Thoracic aorta (tissue), 2 donors: ENCODE data around the gene GADL1. TPM values are rescaled to one million over a fixed set of nuclear protein-coding genes. Genes with fewer than 3 reads are reported as not detected.

Experiments
- ATAC-seq: fragments of 150-250 bp; one replicate; pipeline ENCODE4 v1.8.0; 2017; ENCODE audit warnings: low read depth; ENCODE audit not compliant: insufficient number of reproducible peaks, low FRiP score
- DNase-seq: peaks from one replicate; pipeline ENCODE4 v3.0.0-alpha.2; 2020; ENCODE audit warnings: low spot score
- H3K27ac ChIP-seq, 2 donors: fragments of 200-600 bp; sonication (generic); 1 replicate in 1 of 2; 2 replicates in 1 of 2; pipeline ENCODE4 v1.5.1; 2016; ENCODE audit warnings: mild to moderate bottlenecking in 2 of 2, moderate library complexity in 2 of 2
- H3K27me3 ChIP-seq: fragments of 200-600 bp; sonication (generic); replicated peaks from 2 replicates; pipeline ENCODE4 v1.6.0; 2016; ENCODE audit warnings: mild to moderate bottlenecking; ENCODE audit not compliant: insufficient read depth
- H3K36me3 ChIP-seq: fragments of 200-600 bp; sonication (generic); one replicate; pipeline ENCODE4 v1.5.1; 2016
- H3K4me1 ChIP-seq, 2 donors: fragments of 200-600 bp; sonication (generic); 1 replicate in 1 of 2; 2 replicates in 1 of 2; pipeline versions ENCODE4 v1.5.1 to v1.6.0; 2016; ENCODE audit warnings: low read depth in 2 of 2, mild to moderate bottlenecking in 1 of 2; ENCODE audit not compliant: control insufficient read depth in 1 of 2
- H3K4me3 ChIP-seq: fragments of 200-600 bp; sonication (generic); 2 replicates; pipeline ENCODE4 v1.5.1; 2016; ENCODE audit warnings: mild to moderate bottlenecking
- H3K9me3 ChIP-seq: fragments of 200-600 bp; sonication (generic); 2 replicates; pipeline ENCODE4 v1.5.1; 2016
- CTCF ChIP-seq: fragments of 200-600 bp; sonication (generic); IDR thresholded peaks from one replicate; pipeline ENCODE4 v1.5.1; 2019; ENCODE audit warnings: antibody characterized with exemption
- total RNA-seq, 2 donors: library from RNA; depleted of rRNA; stranded (reverse); fragments of >200 nt; gene quantifications; one replicate each; pipeline versions ENCODE4 v1.1.0 to v1.2.3, GENCODE V29; 2016

The GADL1 gene
- total RNA-seq, 2 donors from 2014 or later = 0.27 to 1.1 TPM

DNA sequence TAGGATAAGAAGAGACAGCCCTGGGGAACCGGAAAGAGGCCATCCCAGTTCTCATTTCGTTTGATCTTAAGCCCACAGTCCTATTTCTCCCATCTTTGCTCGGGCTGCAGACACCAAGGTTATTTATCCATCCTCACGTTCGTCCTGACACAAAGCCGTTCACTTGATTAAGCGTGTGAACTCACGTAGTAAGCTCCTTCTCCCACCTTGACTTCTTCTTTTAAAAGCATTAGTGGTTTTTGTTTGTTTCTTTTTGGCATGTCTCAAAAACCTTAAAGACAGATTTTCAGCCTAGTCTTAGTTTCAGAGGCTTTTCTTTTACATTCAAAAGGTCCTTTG is 217.1 kb downstream of the GADL1 start:
- peaks cover 32% of the 10 kb centered on the region for H3K36me3 ChIP-seq
- no peak overlapping the region for H3K27ac ChIP-seq
- H3K4me3 ChIP-seq = no peak overlapping the region

GRCh38 chr3:30676424-30677346 is 217.8 kb downstream of the GADL1 start:
- peaks cover 22 to 36% of the 10 kb centered on the region in 2 donors for H3K4me1 ChIP-seq
- ATAC-seq = no peak
- H3K36me3 ChIP-seq = peaks cover 38% of the 10 kb centered on the region
- DNase-seq = no peak
- no peak overlapping the region for H3K27ac ChIP-seq
- no peak overlapping the region for H3K4me3 ChIP-seq
- H3K27me3 ChIP-seq = no peaks in the 10 kb centered on the region
- TF ChIP-seq CTCF = no peak
- H3K9me3 ChIP-seq = no peaks in the 10 kb centered on the region

More for the DNA sequence above, 217.1 kb downstream of the GADL1 start:
- TF ChIP-seq CTCF = no peak
- ATAC-seq (no peak), DNase-seq (no peak)
- Histone ChIP-seq H3K27me3 (no peaks in the 10 kb centered on the region), H3K9me3 (no peaks in the 10 kb centered on the region), H3K4me1 (peaks cover 28 to 41% of the 10 kb centered on the region in 2 donors)
